OCI-LY7 (cell line): ENCODE results near the gene SERPINE2. TPM values are rescaled to one million over a fixed set of nuclear protein-coding genes. Genes with fewer than 3 reads are reported as not detected.

Experiments
- BruUV-seq: library from RNA; stranded (reverse); fragments of 400-500 nt; replicated peaks from 2 replicates; lab custom pipeline; 2021; lab: Mats Ljungman, UMichigan
- CTCF ChIA-PET: fragments of 300-600 bp; sonication (Branson Sonifier 250); formaldehyde crosslinking; loops from one replicate; lab custom pipeline; 2022; ENCODE audit warnings: antibody characterized with exemption; ENCODE audit not compliant: unreplicated experiment; lab: Charles Lee
- POLR2A ChIA-PET: fragments of 300-600 bp; sonication (Branson Sonifier 250); formaldehyde crosslinking; loops from one replicate; lab custom pipeline; 2022; ENCODE audit warnings: antibody characterized with exemption; lab: Charles Lee
- DNase-seq: peaks from one replicate; pipeline ENCODE4 v3.0.0-alpha.2; 2015; ENCODE audit warnings: low spot score
- H2AFZ ChIP-seq: fragments of 200-600 bp; sonication (generic), shearing (Covaris generic); 2 replicates; pipeline ENCODE4 v1.6.1; 2014; ENCODE audit warnings: mild to moderate bottlenecking, antibody characterized with exemption, low read length, moderate library complexity
- H3K27ac ChIP-seq: fragments of 200-600 bp; sonication (generic); 2 replicates; pipeline ENCODE4 v1.5.1; 2014; ENCODE audit warnings: mixed run types, low read depth, mild to moderate bottlenecking, moderate library complexity, low read length, inconsistent platforms; ENCODE audit not compliant: poor library complexity, severe bottlenecking
- H3K36me3 ChIP-seq: fragments of 200-600 bp; sonication (generic); 2 replicates; pipeline ENCODE4 v1.6.1; 2014; ENCODE audit warnings: mild to moderate bottlenecking, antibody characterized with exemption, low read length, moderate library complexity, mixed read lengths; ENCODE audit not compliant: insufficient read depth
- H3K4me1 ChIP-seq: fragments of 200-600 bp; sonication (generic); 2 replicates; pipeline ENCODE4 v1.5.1; 2014; ENCODE audit warnings: mild to moderate bottlenecking, low read length; ENCODE audit not compliant: insufficient read depth, poor library complexity, severe bottlenecking
- H3K4me2 ChIP-seq: fragments of 200-600 bp; sonication (generic); 2 replicates; pipeline ENCODE4 v1.6.1; 2014; ENCODE audit warnings: mild to moderate bottlenecking, low read length
- H3K4me3 ChIP-seq: fragments of 200-600 bp; sonication (generic); 2 replicates; pipeline ENCODE4 v1.5.1; 2014; ENCODE audit warnings: mild to moderate bottlenecking, low read depth, low read length; ENCODE audit not compliant: poor library complexity, severe bottlenecking
- H3K79me2 ChIP-seq: fragments of 200-600 bp; sonication (generic); 2 replicates; pipeline ENCODE4 v1.6.1; 2016; ENCODE audit warnings: low read depth, mild to moderate bottlenecking, low read length, moderate library complexity, mixed read lengths; ENCODE audit not compliant: insufficient read depth
- H3K9me2 ChIP-seq: fragments of 200-600 bp; sonication (generic); 2 replicates; pipeline ENCODE4 v1.6.1; 2016; ENCODE audit warnings: mild to moderate bottlenecking, low read length, mixed read lengths; ENCODE audit not compliant: insufficient read depth
- H3K9me3 ChIP-seq: fragments of 200-600 bp; sonication (generic); 2 replicates; pipeline ENCODE4 v1.6.1; 2014; ENCODE audit warnings: mild to moderate bottlenecking, mixed run types, low read length, mixed read lengths
- H4K20me1 ChIP-seq: fragments of 200-600 bp; sonication (generic); 2 replicates; pipeline ENCODE4 v1.6.1; 2014; ENCODE audit warnings: mild to moderate bottlenecking, antibody characterized with exemption, low read length, moderate library complexity, mixed read lengths; ENCODE audit not compliant: insufficient read depth
- EZH2phosphoT487 ChIP-seq: fragments of 200-600 bp; sonication (generic); IDR thresholded peaks from 2 replicates; pipeline ENCODE4 v1.6.1; 2018; ENCODE audit warnings: low read depth, borderline replicate concordance, mild to moderate bottlenecking, mixed run types, antibody characterized with exemption, low read length, moderate library complexity, mixed read lengths
- intact Hi-C: fragments of 100-400 bp; cut with micrococcal nuclease; formaldehyde crosslinking; loops from one replicate; pipeline ENCODE4 v1.10.0; 2022; ENCODE audit not compliant: unreplicated experiment
- total RNA-seq, 2 experiments: library from RNA; depleted of rRNA in 1 of 2; stranded (reverse); fragments of >200 nt in 1 of 2; shearing (Covaris generic) in 1 of 2; gene quantifications; 2 replicates each; pipeline ENCODE4 v1.2.3, GENCODE V29; 2014 to 2022
- TF ChIP-seq, protein P1 (sequence below): fragments of 200-600 bp; sonication (generic); conservative IDR thresholded peaks from 2 replicates; pipeline ENCODE4 v1.5.1; 2014; ENCODE audit warnings: mild to moderate bottlenecking, antibody characterized with exemption, low read length, moderate library complexity, mixed read lengths

SERPINE2 gene
- total RNA-seq, 2 experiments from 2014 or later: not detected

DNA sequence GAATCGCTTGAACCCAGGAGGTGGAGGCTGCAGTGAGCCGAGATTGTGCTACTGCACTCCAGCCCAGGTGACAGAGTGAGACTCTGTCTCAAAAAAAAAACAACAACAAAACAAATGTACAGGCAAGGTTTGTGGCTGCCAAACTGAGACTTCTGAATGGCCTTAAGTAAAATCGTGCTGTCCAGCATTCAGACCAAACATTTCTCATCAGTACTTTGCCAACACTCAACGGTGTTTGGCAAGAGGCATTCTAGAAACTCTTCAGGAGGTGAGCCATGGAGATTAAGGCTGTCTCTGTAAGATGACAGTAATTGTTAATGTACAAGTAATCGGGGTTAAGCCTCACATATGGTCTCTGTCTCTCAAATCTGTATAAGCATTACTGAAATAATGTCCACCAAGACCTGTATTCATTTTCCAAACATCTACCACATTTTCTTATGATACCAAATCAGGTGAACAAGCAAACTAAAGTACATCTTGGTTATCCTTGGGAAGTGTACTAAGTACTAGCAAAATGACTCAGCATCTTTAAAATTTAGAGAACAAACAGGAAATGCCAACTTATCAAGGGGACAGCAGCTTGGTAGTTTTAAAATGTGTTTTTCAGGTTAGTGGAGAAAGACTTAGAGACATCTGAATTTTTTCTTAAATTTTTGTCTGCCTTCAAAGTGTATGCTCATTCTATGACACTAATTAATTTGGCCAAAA is 29.3 kb downstream of the SERPINE2 start:
- Histone ChIP-seq H3K4me2 (no peak overlapping the region), H3K9me3 (no peaks in the 10 kb centered on the region), H2AFZ (0 out of 2 replicates have a peak overlapping the region, but pooled peaks have one; percentile 13), H3K4me3 (no peak overlapping the region), H3K9me2 (no peaks in the 10 kb centered on the region), H4K20me1 (no peaks in the 10 kb centered on the region), H3K36me3 (no peaks in the 10 kb centered on the region), H3K79me2 (no peaks in the 10 kb centered on the region), H3K4me1 (no peaks in the 10 kb centered on the region), H3K27ac (no peak overlapping the region)
- POLR2A ChIA-PET: no interaction called here
- no peak for DNase-seq
- CTCF ChIA-PET: no interaction called here
- intact Hi-C loops: no loop called here
- no peak for TF ChIP-seq EZH2phosphoT487
- TF ChIP-seq, protein P1, sequence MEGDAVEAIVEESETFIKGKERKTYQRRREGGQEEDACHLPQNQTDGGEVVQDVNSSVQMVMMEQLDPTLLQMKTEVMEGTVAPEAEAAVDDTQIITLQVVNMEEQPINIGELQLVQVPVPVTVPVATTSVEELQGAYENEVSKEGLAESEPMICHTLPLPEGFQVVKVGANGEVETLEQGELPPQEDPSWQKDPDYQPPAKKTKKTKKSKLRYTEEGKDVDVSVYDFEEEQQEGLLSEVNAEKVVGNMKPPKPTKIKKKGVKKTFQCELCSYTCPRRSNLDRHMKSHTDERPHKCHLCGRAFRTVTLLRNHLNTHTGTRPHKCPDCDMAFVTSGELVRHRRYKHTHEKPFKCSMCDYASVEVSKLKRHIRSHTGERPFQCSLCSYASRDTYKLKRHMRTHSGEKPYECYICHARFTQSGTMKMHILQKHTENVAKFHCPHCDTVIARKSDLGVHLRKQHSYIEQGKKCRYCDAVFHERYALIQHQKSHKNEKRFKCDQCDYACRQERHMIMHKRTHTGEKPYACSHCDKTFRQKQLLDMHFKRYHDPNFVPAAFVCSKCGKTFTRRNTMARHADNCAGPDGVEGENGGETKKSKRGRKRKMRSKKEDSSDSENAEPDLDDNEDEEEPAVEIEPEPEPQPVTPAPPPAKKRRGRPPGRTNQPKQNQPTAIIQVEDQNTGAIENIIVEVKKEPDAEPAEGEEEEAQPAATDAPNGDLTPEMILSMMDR: no peak
- BruUV-seq: no TSS peak

GRCh38 chr2:224008702-224009261 is 30.3 kb downstream of the SERPINE2 start:
- Histone ChIP-seq H2AFZ (no peak overlapping the region), H3K27ac (no peak overlapping the region), H3K79me2 (no peaks in the 10 kb centered on the region), H3K4me3 (no peak overlapping the region), H4K20me1 (no peaks in the 10 kb centered on the region), H3K9me3 (no peaks in the 10 kb centered on the region), H3K4me2 (no peak overlapping the region), H3K9me2 (no peaks in the 10 kb centered on the region), H3K36me3 (no peaks in the 10 kb centered on the region), H3K4me1 (no peaks in the 10 kb centered on the region)
- no peak for TF ChIP-seq EZH2phosphoT487
- TF ChIP-seq, protein P1: no peak
- DNase-seq: no peak
- POLR2A ChIA-PET: interaction anchor here (1.1 kb wide), 1 partner anchor 10 kb away, joined by 3 read pairs; no protein-coding TSS in a partner anchor
- CTCF ChIA-PET: no interaction called here
- intact Hi-C loops: no loop called here
- BruUV-seq: no TSS peak
